HG02852 (cell line): ENCODE results near the gene L3MBTL1.

ENCODE experiments used
- ATAC-seq: cut with Tn5 transposase; IDR thresholded peaks from one replicate; pipeline ENCODE4 v1.9.1; 2021; ENCODE audit warnings: mild to moderate bottlenecking, moderate library complexity; ENCODE audit not compliant: unreplicated experiment

The L3MBTL1 gene

GRCh38 chr20:43534791-43535350 lies 27.4 kb downstream of the L3MBTL1 start:
- ATAC-seq: no peak

- no peak for ATAC-seq
Observed at GRCh38 chr20:43535370-43536004, 28.0 kb downstream of the L3MBTL1 start.

GRCh38 chr20:43536041-43536816 lies 28.7 kb downstream of the L3MBTL1 start:
- no peak for ATAC-seq

GRCh38 chr20:43536817-43537440 lies 29.4 kb downstream of the L3MBTL1 start:
- ATAC-seq: no peak

GRCh38 chr20:43537921-43538877 lies 30.7 kb downstream of the L3MBTL1 start:
- ATAC-seq: no peak

GRCh38 chr20:43538878-43539700 lies 31.6 kb downstream of the L3MBTL1 start:
- no peak for ATAC-seq

GRCh38 chr20:43539975-43540672 lies 32.6 kb downstream of the L3MBTL1 start:
- ATAC-seq: no peak

GRCh38 chr20:43540673-43541060 lies 33.2 kb downstream of the L3MBTL1 start:
- no peak for ATAC-seq

- ATAC-seq: no peak
Observed at GRCh38 chr20:43541214-43541613, 33.7 kb downstream of the L3MBTL1 start.

GRCh38 chr20:43542161-43542560 lies 34.7 kb downstream of the L3MBTL1 start:
- ATAC-seq: no peak

GRCh38 chr20:43542674-43543073 lies 35.2 kb downstream of the L3MBTL1 start:
- no peak for ATAC-seq

- ATAC-seq: no peak
Observed at GRCh38 chr20:43543138-43543537, 35.6 kb downstream of the L3MBTL1 start.

- no peak for ATAC-seq
Observed at GRCh38 chr20:43544501-43544900, 37.0 kb downstream of the L3MBTL1 start.

GRCh38 chr20:43545837-43546578 lies 38.5 kb downstream of the L3MBTL1 start:
- ATAC-seq: no peak

- no peak for ATAC-seq
Observed at GRCh38 chr20:43548273-43548880, 40.9 kb downstream of the L3MBTL1 start.

- ATAC-seq: no peak
Observed at GRCh38 chr20:43549416-43550065, 42.0 kb downstream of the L3MBTL1 start.

- ATAC-seq: no peak
Observed at GRCh38 chr20:43550456-43550855, 43.0 kb downstream of the L3MBTL1 start.

GRCh38 chr20:43554369-43554768 lies 46.9 kb downstream of the L3MBTL1 start:
- ATAC-seq: no peak
